Nasal cavity respiratory epithelium epithelial cell of viscerocranial mucosa (primary cell): Measurements from ENCODE around the gene OR10H5. TPM values are rescaled to one million over a fixed set of nuclear protein-coding genes. Genes with fewer than 3 reads are reported as not detected.

Experiments used
- total RNA-seq: library from RNA; depleted of rRNA; stranded (reverse); fragments of >200 nt; gene quantifications from 2 replicates; pipeline ENCODE4 v1.2.3, GENCODE V29; 2014

The OR10H5 gene
- total RNA-seq: not detected in 2 replicates

GRCh38 chr19:15787611-15788155 lies at the start of gene OR10H5:
Gene OR10H5, plus strand, starts transcription at chr19:15787661. Its CDS starts 6,388 bp downstream, at chr19:15794049.

GRCh38 chr19:15737722-15738121 lies 49.7 kb upstream of the OR10H5 start, which contains the start of gene OR10H3:
Gene OR10H3, plus strand, starts transcription at chr19:15737985. Its CDS starts 3,408 bp downstream, at chr19:15741393.

GRCh38 chr19:15815306-15815705 lies 27.8 kb downstream of the OR10H5 start, which contains the start of gene OR10H1:
Gene OR10H1, minus strand, starts transcription at chr19:15815664. Its CDS starts 7,627 bp downstream, at chr19:15808037.

Other genes starting within 250 kb of the OR10H5 start
- not detected in 2 replicates for gene CYP4F8, start 172.4 kb upstream of the OR10H5 start, total RNA-seq
- 1.0 and 1.4 TPM in 2 replicates for gene CYP4F3, start 146.8 kb upstream of the OR10H5 start, total RNA-seq
- 0.34 and 2.3 TPM in 2 replicates for gene CYP4F12, start 114.6 kb upstream of the OR10H5 start, total RNA-seq
- gene OR10H2, start 59.6 kb upstream of the OR10H5 start, total RNA-seq: not detected in 2 replicates
- gene OR10H3, start 49.7 kb upstream of the OR10H5 start, total RNA-seq: not detected in 2 replicates
- gene OR10H1, start 28.0 kb downstream of the OR10H5 start, total RNA-seq: not detected in 2 replicates
- under 0.01 TPM in 1 of 2 replicates, not detected in the other for gene CYP4F2, start 110.4 kb downstream of the OR10H5 start, total RNA-seq
- 4.6 and 8.5 TPM in 2 replicates for gene CYP4F11, start 146.9 kb downstream of the OR10H5 start, total RNA-seq
- gene OR10H4, start 161.3 kb downstream of the OR10H5 start, total RNA-seq: not detected in 2 replicates